GM18520 (cell line): ENCODE data around the gene NPLOC4.
"Not testable (repeated sequence)": the region's sequence is repeated elsewhere in the genome, so short reads cannot be mapped to it uniquely, and the experiment has no call there.

Source experiments
- ATAC-seq: cut with Tn5 transposase; IDR thresholded peaks from one replicate; pipeline ENCODE4 v1.9.1; 2021; ENCODE audit not compliant: unreplicated experiment

The NPLOC4 gene

GRCh38 chr17:81535480-81536298, 101.2 kb downstream of the NPLOC4 start:
- ATAC-seq: no peak

- no peak for ATAC-seq
Observed at GRCh38 chr17:81535007-81535328, 101.9 kb downstream of the NPLOC4 start.

- ATAC-seq: no peak
Observed at GRCh38 chr17:81534157-81535006, 102.5 kb downstream of the NPLOC4 start.

GRCh38 chr17:81533339-81534141, 103.4 kb downstream of the NPLOC4 start:
- no peak for ATAC-seq

GRCh38 chr17:81532490-81533287, 104.2 kb downstream of the NPLOC4 start:
- ATAC-seq: no peak

- not testable (repeated sequence) for ATAC-seq
Observed at GRCh38 chr17:81531998-81532404, 104.9 kb downstream of the NPLOC4 start.

- ATAC-seq: not testable (repeated sequence)
Observed at GRCh38 chr17:81531013-81531412, 105.9 kb downstream of the NPLOC4 start.

GRCh38 chr17:81529437-81529803, 107.5 kb downstream of the NPLOC4 start:
- ATAC-seq: no peak

GRCh38 chr17:81528651-81529436, 108.1 kb downstream of the NPLOC4 start:
- no peak for ATAC-seq

- ATAC-seq: no peak
Observed at GRCh38 chr17:81528384-81528650, 108.6 kb downstream of the NPLOC4 start.

- ATAC-seq: no peak
Observed at GRCh38 chr17:81527591-81528383, 109.1 kb downstream of the NPLOC4 start, which contains the start of gene FSCN2. FSCN2 (plus strand) TSS chr17:81528377; CDS start chr17:81528532, 155 bp downstream.

GRCh38 chr17:81526662-81527571, 110.0 kb downstream of the NPLOC4 start:
- ATAC-seq: no peak

GRCh38 chr17:81524865-81525159, 112.1 kb downstream of the NPLOC4 start:
- ATAC-seq: no peak

GRCh38 chr17:81524039-81524864, 112.7 kb downstream of the NPLOC4 start:
- no peak for ATAC-seq

- no peak for ATAC-seq
Observed at GRCh38 chr17:81523402-81524038, 113.4 kb downstream of the NPLOC4 start.

- ATAC-seq: no peak
Observed at GRCh38 chr17:81522491-81523401, 114.2 kb downstream of the NPLOC4 start.
